Left ventricle myocardium inferior (tissue), 1 donor: ENCODE data around the gene AMH. TPM values are rescaled to one million over a fixed set of nuclear protein-coding genes. Genes with fewer than 3 reads are reported as not detected.

ENCODE experiments used
- DNase-seq: peaks from one replicate; pipeline ENCODE4 v3.0.0-alpha.2; 2020
- H3K27ac ChIP-seq: fragments of 200-600 bp; replicated peaks from 2 replicates; pipeline ENCODE4 v1.8.0; 2021
- H3K27me3 ChIP-seq: fragments of 200-600 bp; 2 replicates; pipeline ENCODE4 v1.8.0; 2021; ENCODE audit warnings: low read depth
- H3K36me3 ChIP-seq: fragments of 200-600 bp; 2 replicates; pipeline ENCODE4 v1.8.0; 2021
- H3K4me1 ChIP-seq: fragments of 200-600 bp; 2 replicates; pipeline ENCODE4 v1.8.0; 2021
- H3K4me3 ChIP-seq: fragments of 200-600 bp; 2 replicates; pipeline ENCODE4 v1.8.0; 2021; ENCODE audit warnings: mild to moderate bottlenecking, moderate library complexity
- H3K9me3 ChIP-seq: fragments of 200-600 bp; replicated peaks from 2 replicates; pipeline ENCODE4 v1.8.0; 2021
- CTCF ChIP-seq: fragments of 200-600 bp; IDR thresholded peaks from 2 replicates; pipeline ENCODE4 v1.8.0; 2021; ENCODE audit warnings: antibody characterized with exemption, mild to moderate bottlenecking, borderline replicate concordance
- intact Hi-C: fragments of 100-400 bp; cut with micrococcal nuclease; formaldehyde crosslinking; loops from one replicate; pipeline ENCODE4 v1.11.0; 2022
- total RNA-seq: library from RNA; stranded (reverse); fragmentation: NEBNext Ultra II Directional; extraction: Animal tissue kit (Norgen Biotek cat#: 25700); gene quantifications from one replicate; pipeline ENCODE4 v1.2.1, GENCODE V29; 2021
- donor health status: DM: no; HTN: yes; CAD: no; lungs with severe emphysema.

AMH gene
- total RNA-seq, 1 donor from 2014 or later: 1.1 TPM

- Histone ChIP-seq H3K27me3 (no peaks in the 10 kb centered on the region), H3K4me1 (peaks cover 4% of the 10 kb centered on the region), H3K27ac (no peak overlapping the region), H3K4me3 (no peak overlapping the region), H3K36me3 (no peaks in the 10 kb centered on the region), H3K9me3 (no peaks in the 10 kb centered on the region)
- peak; percentile 65 for TF ChIP-seq CTCF
- intact Hi-C loops: no loop called here
- no peak for DNase-seq
These were observed 12.5 kb downstream of the AMH start for GRCh38 chr19:2261438-2262172.

- peak; percentile 89 for DNase-seq
- H3K36me3 ChIP-seq: peaks cover 4% of the 10 kb centered on the region
- peak overlapping the region; percentile 34 for H3K27ac ChIP-seq
- H3K9me3 ChIP-seq: no peaks in the 10 kb centered on the region
- no peaks in the 10 kb centered on the region for H3K27me3 ChIP-seq
- TF ChIP-seq CTCF: no peak
- intact Hi-C loops: no loop called here
- peaks cover 33% of the 10 kb centered on the region for H3K4me1 ChIP-seq
- no peak overlapping the region for H3K4me3 ChIP-seq
These were observed 17.3 kb downstream of the AMH start for GRCh38 chr19:2266183-2266993.

- Histone ChIP-seq H3K9me3 (no peaks in the 10 kb centered on the region), H3K4me1 (peaks cover 53% of the 10 kb centered on the region), H3K27ac (peak overlapping the region; percentile 98), H3K27me3 (no peaks in the 10 kb centered on the region), H3K36me3 (peaks cover 25% of the 10 kb centered on the region), H3K4me3 (peak overlapping the region; percentile 99)
- intact Hi-C loops: no loop called here
- DNase-seq: no peak
- TF ChIP-seq CTCF: no peak
These were observed 19.3 kb downstream of the AMH start for GRCh38 chr19:2268480-2268830.

- peaks cover 26% of the 10 kb centered on the region for H3K36me3 ChIP-seq
- DNase-seq: no peak
- peaks cover 57% of the 10 kb centered on the region for H3K4me1 ChIP-seq
- intact Hi-C loops: no loop called here
- H3K27me3 ChIP-seq: no peaks in the 10 kb centered on the region
- H3K27ac ChIP-seq: peak overlapping the region; percentile 98
- peak overlapping the region; percentile 99 for H3K4me3 ChIP-seq
- TF ChIP-seq CTCF: no peak
- no peaks in the 10 kb centered on the region for H3K9me3 ChIP-seq
These were observed 19.7 kb downstream of the AMH start for GRCh38 chr19:2268861-2269243.

- H3K4me3 ChIP-seq: peak overlapping the region; percentile 99
- no peaks in the 10 kb centered on the region for H3K9me3 ChIP-seq
- DNase-seq: peak; percentile 99
- peaks cover 26% of the 10 kb centered on the region for H3K36me3 ChIP-seq
- H3K27ac ChIP-seq: peak overlapping the region; percentile 98
- peaks cover 64% of the 10 kb centered on the region for H3K4me1 ChIP-seq
- intact Hi-C loops: no loop called here
- TF ChIP-seq CTCF: peak; percentile 29
- no peaks in the 10 kb centered on the region for H3K27me3 ChIP-seq
These were observed 20.4 kb downstream of the AMH start for GRCh38 chr19:2269244-2270156.
